GM12873 (cell line): Measurements from ENCODE around the gene PRKAG1.
A peak's percentile ranks its signal among the peaks of the same experiment; 100 is the strongest.

Experiments used
- TF ChIP-seq, protein P1 (sequence below): IDR thresholded peaks from 2 replicates; pipeline ENCODE4 v1.5.1; 2012; ENCODE audit warnings: low read depth, mild to moderate bottlenecking, moderate library complexity, low read length, control low read depth; ENCODE audit not compliant: insufficient read depth; ENCODE audit errors: missing control alignments

Gene PRKAG1

DNA sequence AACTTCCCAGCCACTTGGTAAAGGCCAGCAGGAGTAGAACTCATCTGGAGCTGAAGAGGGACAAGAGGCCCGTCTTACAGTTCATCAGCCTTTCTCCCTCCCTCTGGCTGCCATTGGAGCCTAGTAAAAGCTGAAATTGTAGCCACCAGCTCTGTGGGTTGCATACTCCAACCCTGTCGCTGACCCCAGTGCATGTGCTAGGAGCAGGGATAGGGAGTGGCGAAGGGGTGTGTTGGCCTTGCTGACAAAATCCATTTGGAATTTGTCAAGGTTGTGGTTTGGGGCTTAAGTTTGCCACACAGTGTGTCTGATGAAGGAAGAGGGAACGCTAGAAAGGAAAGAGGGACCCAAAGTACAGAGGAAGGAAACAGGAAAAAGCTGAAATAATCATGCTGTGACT, 57.2 kb downstream of the PRKAG1 start:
- TF ChIP-seq, protein P1, sequence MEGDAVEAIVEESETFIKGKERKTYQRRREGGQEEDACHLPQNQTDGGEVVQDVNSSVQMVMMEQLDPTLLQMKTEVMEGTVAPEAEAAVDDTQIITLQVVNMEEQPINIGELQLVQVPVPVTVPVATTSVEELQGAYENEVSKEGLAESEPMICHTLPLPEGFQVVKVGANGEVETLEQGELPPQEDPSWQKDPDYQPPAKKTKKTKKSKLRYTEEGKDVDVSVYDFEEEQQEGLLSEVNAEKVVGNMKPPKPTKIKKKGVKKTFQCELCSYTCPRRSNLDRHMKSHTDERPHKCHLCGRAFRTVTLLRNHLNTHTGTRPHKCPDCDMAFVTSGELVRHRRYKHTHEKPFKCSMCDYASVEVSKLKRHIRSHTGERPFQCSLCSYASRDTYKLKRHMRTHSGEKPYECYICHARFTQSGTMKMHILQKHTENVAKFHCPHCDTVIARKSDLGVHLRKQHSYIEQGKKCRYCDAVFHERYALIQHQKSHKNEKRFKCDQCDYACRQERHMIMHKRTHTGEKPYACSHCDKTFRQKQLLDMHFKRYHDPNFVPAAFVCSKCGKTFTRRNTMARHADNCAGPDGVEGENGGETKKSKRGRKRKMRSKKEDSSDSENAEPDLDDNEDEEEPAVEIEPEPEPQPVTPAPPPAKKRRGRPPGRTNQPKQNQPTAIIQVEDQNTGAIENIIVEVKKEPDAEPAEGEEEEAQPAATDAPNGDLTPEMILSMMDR = no peak

GRCh38 chr12:48960834-48961233, 57.7 kb downstream of the PRKAG1 start:
- TF ChIP-seq, protein P1 = no peak

GRCh38 chr12:48958049-48958388, 60.6 kb downstream of the PRKAG1 start:
- TF ChIP-seq, protein P1 = no peak

DNA sequence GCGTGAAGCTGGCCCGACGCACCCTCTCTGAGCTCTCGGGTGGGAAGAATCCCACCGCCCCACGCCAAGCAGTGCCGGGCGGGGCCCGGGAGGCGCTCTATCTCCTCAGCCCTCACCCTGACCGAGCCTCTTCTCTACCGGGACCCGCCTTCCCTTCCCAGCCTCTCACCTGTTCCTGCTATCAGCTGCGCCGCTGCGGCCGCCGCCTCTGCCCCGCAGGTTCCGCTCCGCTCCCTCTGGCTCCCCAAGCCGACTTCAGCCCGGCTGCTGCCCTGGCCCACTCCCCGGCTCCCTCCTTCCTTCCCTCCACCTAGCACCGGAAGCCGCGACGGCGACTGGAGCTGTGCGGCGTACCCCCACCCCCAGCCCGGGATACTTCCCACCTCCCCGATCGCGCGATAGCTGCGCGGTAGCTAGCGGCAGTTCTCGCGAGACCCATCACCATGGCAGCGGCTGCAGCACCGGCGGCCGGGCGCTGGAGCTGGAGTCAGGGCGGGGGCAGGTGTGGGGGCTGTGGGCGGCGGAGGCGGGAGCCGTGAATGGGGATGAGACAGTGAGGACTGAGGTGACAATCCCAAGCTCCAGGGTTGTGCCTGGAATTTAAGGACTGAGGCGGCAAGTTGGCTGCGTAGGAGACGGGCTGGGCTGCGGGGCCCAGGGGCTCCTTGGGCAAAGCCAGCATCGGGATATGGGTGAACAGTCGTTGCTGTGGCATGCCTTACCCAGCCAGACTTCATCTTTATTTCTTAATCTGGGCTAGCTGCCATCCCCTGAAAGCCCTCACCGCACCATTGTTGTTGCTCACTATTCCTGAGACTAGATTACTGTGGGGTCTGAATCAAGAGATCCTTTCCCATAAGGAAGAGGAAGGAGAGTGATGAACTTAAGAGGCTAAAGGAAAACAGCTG, 61.2 kb downstream of the PRKAG1 start, which contains the start of gene ARF3:
ARF3 (minus strand) TSS at position 347 of the 908 bp plus-strand sequence. CDS start 16,392 bp downstream, outside the sequence.
- TF ChIP-seq, protein P1 = no peak

DNA sequence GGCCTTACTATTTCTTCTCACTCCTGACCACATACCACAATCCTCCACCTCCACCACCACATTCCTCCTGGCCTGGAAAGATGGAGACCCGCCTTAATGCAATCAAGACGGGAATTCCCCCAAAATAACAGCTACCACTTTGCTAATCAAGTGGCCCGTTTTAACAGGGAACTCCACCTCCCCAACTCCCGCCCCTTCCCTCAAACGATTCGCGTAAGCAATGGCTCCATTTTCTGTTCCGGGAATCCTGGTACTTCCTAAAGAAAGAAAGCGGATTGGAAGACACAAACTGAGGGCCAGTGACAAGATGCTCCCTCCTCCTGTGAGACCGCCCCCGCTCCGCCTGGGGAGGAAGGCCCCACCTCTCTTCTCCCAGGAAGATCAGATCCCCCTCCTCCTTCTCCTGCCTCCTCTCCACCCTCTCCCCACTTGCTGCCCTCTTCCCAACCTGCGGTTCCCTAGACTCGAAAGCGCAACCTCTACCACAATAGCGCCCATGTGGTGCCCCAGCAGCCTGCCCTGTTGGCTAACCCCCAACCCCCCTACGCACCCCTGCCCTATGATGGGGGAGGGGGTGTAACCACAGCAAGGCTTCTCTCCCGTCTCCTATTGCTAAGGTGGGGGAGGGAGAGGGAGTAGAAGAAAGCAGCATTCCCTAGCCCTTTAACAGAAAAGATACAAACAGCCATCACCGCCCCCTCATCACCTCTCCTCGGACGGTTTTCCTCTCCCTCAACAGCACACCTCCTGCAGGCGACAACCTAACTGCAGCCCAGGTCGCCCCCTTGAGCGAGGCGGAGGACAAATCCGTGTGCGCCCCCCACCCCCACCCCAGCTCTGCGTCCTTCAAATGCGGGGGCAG, 62.1 kb downstream of the PRKAG1 start:
- TF ChIP-seq, protein P1 = peak; percentile 21

GRCh38 chr12:48954841-48955501, 63.6 kb downstream of the PRKAG1 start:
- TF ChIP-seq, protein P1 = no peak
